ENCODE data around the gene GPR35. TPM values are rescaled to one million over a fixed set of nuclear protein-coding genes. Genes with fewer than 3 reads are reported as not detected.
"Not testable (repeated sequence)": the region's sequence is repeated elsewhere in the genome, so short reads cannot be mapped to it uniquely, and the experiment has no call there.

GPR35 gene
- total RNA-seq, 1 experiment from 2014 or later, result 2.2 TPM

DNA sequence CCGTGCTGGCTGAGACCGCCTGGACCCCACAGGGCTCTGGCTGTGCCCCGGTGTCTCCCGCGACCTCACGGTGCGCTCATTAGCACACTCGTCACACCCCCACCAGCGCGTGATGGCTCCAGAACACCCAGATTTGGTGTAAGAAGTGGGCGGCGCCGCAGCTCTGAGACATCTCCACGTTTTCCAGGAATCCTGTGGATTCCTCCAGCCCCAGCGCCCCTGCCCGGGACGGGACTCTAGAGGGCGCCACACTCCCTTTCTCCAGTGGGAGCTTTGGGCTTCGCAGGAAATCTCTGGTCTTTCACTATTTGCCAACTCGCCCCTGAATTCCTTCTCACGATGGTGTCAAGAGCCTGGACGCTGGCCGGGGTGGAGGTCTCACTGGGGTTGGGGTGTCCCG, 50.1 kb downstream of the GPR35 start:
- not testable (repeated sequence) for DNase-seq, H3K4me3 ChIP-seq, H3K9me3 ChIP-seq, H3K36me3 ChIP-seq
- peaks cover 30% of the 10 kb centered on the region for H3K27me3 ChIP-seq

DNA sequence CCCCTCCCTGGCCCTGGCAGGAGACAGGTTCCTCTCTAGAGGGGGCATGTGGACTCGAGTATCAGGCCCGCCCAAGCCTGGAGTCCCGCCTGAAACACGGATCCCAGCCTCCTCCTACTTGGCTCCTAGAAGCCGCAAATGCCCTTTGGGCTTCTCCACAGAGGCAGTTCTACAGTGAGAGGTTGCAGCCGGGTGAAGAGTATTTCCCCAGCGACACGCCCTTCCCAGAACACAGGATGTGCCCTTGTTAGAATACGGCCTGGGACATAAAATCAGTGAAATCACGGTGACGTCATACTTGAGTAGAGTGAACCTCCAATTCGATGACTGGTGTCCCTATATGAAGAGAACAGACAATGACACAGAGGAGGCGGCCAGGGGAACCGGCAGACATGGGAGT, 52.8 kb downstream of the GPR35 start:
- not testable (repeated sequence) for DNase-seq, H3K27me3 ChIP-seq, H3K9me3 ChIP-seq, H3K4me3 ChIP-seq, H3K36me3 ChIP-seq

DNA sequence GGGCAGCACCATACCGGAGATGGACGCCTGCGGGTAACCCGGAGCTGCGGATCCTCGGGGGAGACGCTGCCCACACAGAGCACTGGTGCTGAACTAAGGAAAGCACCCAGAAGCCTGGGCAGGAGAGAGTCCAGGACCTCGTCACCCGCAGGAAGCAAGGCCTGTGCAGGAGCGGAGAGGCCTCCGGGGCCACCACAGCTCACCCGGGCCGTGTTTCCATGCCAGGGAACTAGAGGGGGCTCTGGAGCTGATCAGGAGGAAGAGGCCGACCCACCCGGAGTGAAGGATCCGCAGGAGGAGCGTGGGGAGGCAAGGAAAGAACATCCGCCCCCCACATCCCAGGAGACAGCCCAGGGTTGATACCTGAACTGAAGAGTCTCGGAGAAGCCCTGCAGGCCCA, 53.6 kb downstream of the GPR35 start:
- not testable (repeated sequence) for DNase-seq, H3K36me3 ChIP-seq, H3K9me3 ChIP-seq, H3K4me3 ChIP-seq, H3K27me3 ChIP-seq

DNA sequence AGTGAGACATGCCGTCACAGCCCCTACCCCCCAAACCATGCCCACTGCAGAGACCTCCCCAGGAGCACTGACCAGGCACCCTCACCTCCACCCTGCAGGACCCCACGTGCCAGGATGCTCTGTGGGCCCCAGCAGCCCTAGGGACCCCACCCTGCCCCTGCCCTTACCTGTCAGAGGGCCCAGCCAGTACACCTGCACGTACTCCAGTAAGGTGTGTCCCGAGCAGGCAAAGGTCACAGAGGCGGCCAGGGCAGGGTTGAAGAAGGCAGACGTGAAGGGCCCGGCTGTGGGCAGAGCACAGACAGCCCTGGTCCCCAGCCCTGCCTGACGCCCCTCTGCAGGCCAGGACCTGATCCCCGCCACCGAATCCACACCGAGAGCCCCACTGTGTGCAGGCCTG, 54.9 kb downstream of the GPR35 start:
- H3K36me3 ChIP-seq, H3K4me3 ChIP-seq, H3K9me3 ChIP-seq, DNase-seq, H3K27me3 ChIP-seq: not testable (repeated sequence)

Other genes with a start within 250 kb of the GPR35 start
- gene GPC1, start 189.8 kb upstream of the GPR35 start, total RNA-seq (2014; rRNA removed; shearing (Covaris generic); ENCODE audit: low replicate concordance), result 95.4 and 177 TPM in 2 replicates
- 10.2 and 23.8 TPM in 2 replicates for gene ANKMY1, start 67.5 kb upstream of the GPR35 start, total RNA-seq (2014; rRNA removed; shearing (Covaris generic); ENCODE audit: low replicate concordance)
- 6.3 and 7.3 TPM in 2 replicates for gene DUSP28, start 65.1 kb upstream of the GPR35 start, total RNA-seq (2014; rRNA removed; shearing (Covaris generic); ENCODE audit: low replicate concordance)
- gene RNPEPL1, start 57.0 kb upstream of the GPR35 start, total RNA-seq (2014; rRNA removed; shearing (Covaris generic); ENCODE audit: low replicate concordance), result 13.6 and 13.9 TPM in 2 replicates
- 12.5 and 18.4 TPM in 2 replicates for gene CAPN10, start 38.7 kb upstream of the GPR35 start, total RNA-seq (2014; rRNA removed; shearing (Covaris generic); ENCODE audit: low replicate concordance)
- not detected in 2 replicates for gene AQP12B, start 57.4 kb downstream of the GPR35 start, total RNA-seq (2014; rRNA removed; shearing (Covaris generic); ENCODE audit: low replicate concordance)
- not detected in 2 replicates for gene AQP12A, start 66.4 kb downstream of the GPR35 start, total RNA-seq (2014; rRNA removed; shearing (Covaris generic); ENCODE audit: low replicate concordance)
- not detected in 2 replicates for gene KIF1A, start 194.7 kb downstream of the GPR35 start, total RNA-seq (2014; rRNA removed; shearing (Covaris generic); ENCODE audit: low replicate concordance)
- not detected in 2 replicates for gene AGXT, start 243.3 kb downstream of the GPR35 start, total RNA-seq (2014; rRNA removed; shearing (Covaris generic); ENCODE audit: low replicate concordance)

Data from MG63 (cell line).